ENCODE data around the gene CMTR1.

DNA sequence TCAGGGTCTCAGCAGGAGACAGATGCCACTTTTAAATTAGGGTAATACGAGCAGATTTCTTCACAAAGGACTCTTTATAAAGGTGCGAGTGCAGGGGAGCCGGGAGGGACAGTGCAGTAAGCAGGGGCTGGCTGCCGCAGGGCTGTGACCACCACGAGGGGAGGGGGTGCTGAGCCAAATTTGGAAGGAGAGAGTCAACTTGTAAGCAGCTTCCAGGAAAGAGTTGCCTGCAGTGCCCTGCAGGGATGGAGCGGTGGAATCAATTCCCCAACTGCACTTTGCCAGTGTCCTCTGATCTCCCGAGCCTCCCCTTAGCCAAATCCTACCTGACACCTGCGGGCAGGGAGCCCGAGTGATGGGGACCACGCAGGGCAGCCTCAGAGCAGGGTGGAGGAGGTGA, 80.6 kb downstream of the CMTR1 start:
- no peak for TF ChIP-seq CTCF (IDR thresholded peaks at IDR 0.05)
- TF ChIP-seq EP300 (IDR thresholded peaks at IDR 0.05): no peak

All from tibial nerve (tissue), 4 donors.